Measurements from ENCODE around the gene SLC7A1. TPM values are rescaled to one million over a fixed set of nuclear protein-coding genes. Genes with fewer than 3 reads are reported as not detected.

SLC7A1 gene
- total and polyA plus RNA-seq, 2 of the 8 experiments (the other 6 are each of a cell fraction or from before 2014, with no cell fraction given) = 26.8 to 114 TPM

DNA sequence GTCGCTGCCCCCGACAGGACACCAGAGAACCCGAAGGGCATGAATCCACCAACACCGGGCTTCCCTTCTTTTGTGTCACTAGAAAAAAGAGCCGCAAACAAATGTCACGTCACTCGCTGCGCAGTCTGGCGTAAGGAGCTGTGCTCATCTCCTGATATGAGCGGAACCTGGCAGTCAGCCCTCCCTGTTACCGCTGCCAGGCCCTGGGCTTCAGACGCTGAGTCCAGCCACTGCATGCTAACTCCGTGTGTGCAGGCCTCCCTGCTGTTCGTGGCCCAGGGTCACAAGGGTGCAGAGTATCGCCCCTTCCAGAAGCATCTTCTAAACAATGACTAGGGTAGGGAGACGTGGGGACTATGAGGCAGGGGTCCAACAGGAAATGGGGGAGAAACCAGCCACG lies 71.3 kb downstream of the SLC7A1 start:
- H3K27me3 ChIP-seq (replicated peaks in 1 of 4; ENCODE audit: control insufficient read depth in 3 of 4, extremely low read depth in 1 of 4, insufficient read depth in 3 of 4, low read length in 3 of 4) = no peaks in the 10 kb centered on the region
- H2BK15ac ChIP-seq (ENCODE audit: low read length) = no peak overlapping the region
- H3K36me3 ChIP-seq (ENCODE audit: control insufficient read depth in 2 of 4, insufficient read depth in 4 of 4, low read length in 3 of 4) = peaks cover 15 to 75% (median 45%) of the 10 kb centered on the region in 4 experiments
- FAIRE-seq = no peak
- peaks cover 4 to 23% of the 10 kb centered on the region in 2 experiments for H4K20me1 ChIP-seq (replicated peaks in 1 of 2; ENCODE audit: control insufficient read depth in 1 of 2, insufficient read depth in 2 of 2, low read length in 2 of 2)
- no peak overlapping the region for H3K9ac ChIP-seq (replicated peaks in 1 of 4; ENCODE audit: extremely low read depth in 1 of 4, low read depth in 3 of 4, low read length in 3 of 4)
- H3K4me2 ChIP-seq (ENCODE audit: insufficient read depth in 1 of 2, low read depth in 2 of 2, low read length in 2 of 2) = no peak overlapping the region
- no peak overlapping the region for H2BK5ac ChIP-seq (ENCODE audit: low read depth, low read length)
- peaks cover 4% of the 10 kb centered on the region; the same call in 1 of the 2 replicates for H3K23me2 ChIP-seq (ENCODE audit: low read depth, low read length)
- ChIA-PET POLR2A (ENCODE audit: partially characterized antibody) (interaction anchor here (0.6 kb wide), 1 partner anchor 11 kb away, joined by 3 read pairs; no protein-coding TSS in a partner anchor), CTCF (ENCODE audit: partially characterized antibody) (interaction anchor here (1.8 kb wide), 1 partner anchor 182 kb away, joined by 4 read pairs; no protein-coding TSS in a partner anchor)
- H2BK12ac ChIP-seq (ENCODE audit: low read depth, low read length) = no peak overlapping the region
- no peak overlapping the region for H2BK120ac ChIP-seq (replicated peaks; ENCODE audit: low read depth, low read length)
- H3K18ac ChIP-seq (ENCODE audit: extremely low read depth, low read length) = no peak overlapping the region
- peaks cover 7% of the 10 kb centered on the region; the same call in 1 of the 2 replicates for H3K79me1 ChIP-seq (ENCODE audit: low read depth, low read length)
- no peak overlapping the region for H4K5ac ChIP-seq (ENCODE audit: insufficient read length, low read depth, low read length)
- peaks cover 0 to 13% of the 10 kb centered on the region in 2 experiments; a peak in 1 of 4 replicates for H3K79me2 ChIP-seq (ENCODE audit: control insufficient read depth in 1 of 2, insufficient read depth in 2 of 2, low read length in 2 of 2)
- no peak overlapping the region for H3K4ac ChIP-seq (replicated peaks; ENCODE audit: insufficient read length, low read depth, low read length)
- no peaks in the 10 kb centered on the region for H3K9me3 ChIP-seq (ENCODE audit: insufficient read depth in 2 of 2, low read depth in 1 of 2, low read length in 1 of 2)
- no peak overlapping the region for H3K56ac ChIP-seq (replicated peaks; ENCODE audit: insufficient read length, low read depth, low read length)
- no peak overlapping the region for H2BK20ac ChIP-seq (ENCODE audit: low read length)
- no peak overlapping the region for H3K14ac ChIP-seq (ENCODE audit: insufficient read length)
- no peaks in the 10 kb centered on the region for H3K4me1 ChIP-seq (replicated peaks in 1 of 4; ENCODE audit: control insufficient read depth in 3 of 4, insufficient read depth in 4 of 4, low read length in 3 of 4)
- no peak overlapping the region for H2AFZ ChIP-seq (ENCODE audit: low read length)
- no peak for DNase-seq (ENCODE audit: low read depth in 1 of 2, low spot score in 2 of 2)
- H4K8ac ChIP-seq (ENCODE audit: extremely low read depth, insufficient read depth, low read length) = no peak overlapping the region
- H3K4me3 ChIP-seq (ENCODE audit: extremely low read depth in 1 of 4, insufficient read depth in 2 of 4, low read depth in 3 of 4, low read length in 4 of 4) = no peak overlapping the region
- H3K27ac ChIP-seq (ENCODE audit: low read depth, low read length) = no peak overlapping the region
- no peak overlapping the region for H2AK5ac ChIP-seq (ENCODE audit: low read depth, low read length)
- H3K23ac ChIP-seq (ENCODE audit: insufficient read length) = no peak overlapping the region
- H4K91ac ChIP-seq (replicated peaks; ENCODE audit: insufficient read length, low read length) = no peak overlapping the region
- 96% methylated on average over 17 of the region's 17 CpGs; no CpG with 5 or more reads in 1 of the 2 experiments for WGBS, 2 experiments (ENCODE audit: extremely low coverage in 1 of 2, insufficient coverage in 1 of 2, insufficient read length in 1 of 2, insufficient replicate concordance in 2 of 2, low coverage in 1 of 2, low lambda C conversion rate in 2 of 2, missing lambda C conversion rate in 1 of 2)
- no peak for TF ChIP-seq CEBPB (IDR thresholded peaks at IDR 0.05; ENCODE audit: low read depth, low read length)
- no peak for TF ChIP-seq CHD2 (IDR thresholded peaks at IDR 0.05; ENCODE audit: low read length)
- TF ChIP-seq GABPA (IDR thresholded peaks at IDR 0.05; ENCODE audit: borderline replicate concordance, insufficient read depth, low read length) = no peak

Measured in H1 (cell line).